HG02610 (cell line): ENCODE data around the gene TRPT1.

Experiments
- ATAC-seq: cut with Tn5 transposase; IDR thresholded peaks from one replicate; pipeline ENCODE4 v1.9.1; 2021; ENCODE audit warnings: mild to moderate bottlenecking, moderate library complexity; ENCODE audit not compliant: unreplicated experiment

The TRPT1 gene

GRCh38 chr11:64258946-64259532 lies 33.1 kb upstream of the TRPT1 start:
- ATAC-seq: no peak

GRCh38 chr11:64258356-64258755 lies 32.4 kb upstream of the TRPT1 start:
- ATAC-seq: no peak

DNA sequence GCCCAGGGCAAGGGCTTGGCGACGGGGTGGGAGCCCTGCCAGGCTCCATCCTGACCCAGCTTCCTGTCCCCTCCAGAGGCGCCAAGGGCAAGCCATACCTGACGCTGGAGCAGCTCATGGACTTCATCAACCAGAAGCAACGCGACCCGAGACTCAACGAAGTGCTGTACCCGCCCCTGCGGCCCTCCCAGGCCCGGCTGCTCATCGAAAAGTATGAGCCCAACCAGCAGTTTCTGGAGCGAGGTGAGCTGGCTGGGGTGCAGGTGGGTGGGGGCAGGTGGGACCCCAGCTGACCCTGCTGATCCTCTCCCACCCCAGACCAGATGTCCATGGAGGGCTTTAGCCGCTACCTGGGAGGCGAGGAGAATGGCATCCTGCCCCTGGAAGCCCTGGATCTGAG lies 30.3 kb upstream of the TRPT1 start:
- no peak for ATAC-seq

GRCh38 chr11:64255135-64256128 lies 29.4 kb upstream of the TRPT1 start:
- no peak for ATAC-seq

- no peak for ATAC-seq
These were observed 28.3 kb upstream of the TRPT1 start for GRCh38 chr11:64254326-64254725.

- no peak for ATAC-seq
These were observed 27.5 kb upstream of the TRPT1 start for GRCh38 chr11:64253481-64253880.

DNA sequence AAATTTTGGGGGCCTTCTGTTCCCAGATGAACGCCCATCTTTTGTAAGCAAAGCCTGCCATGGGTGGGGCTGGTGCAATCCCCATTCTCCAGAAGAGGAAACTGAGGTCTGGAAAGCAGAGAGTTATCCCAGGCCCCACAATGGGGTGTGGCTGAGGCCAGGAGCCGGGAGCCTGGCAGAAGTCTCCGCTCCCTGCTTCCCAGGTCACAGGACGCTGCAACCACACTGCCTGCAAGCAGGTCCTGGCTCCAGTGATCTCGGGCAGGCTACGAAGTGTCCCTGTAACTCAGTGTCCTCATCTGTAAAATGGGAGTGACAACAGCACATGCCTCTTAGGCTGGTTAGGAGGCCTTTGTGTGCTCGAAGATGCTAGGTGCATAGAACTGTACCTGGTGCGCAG lies 27.1 kb upstream of the TRPT1 start:
- no peak for ATAC-seq

DNA sequence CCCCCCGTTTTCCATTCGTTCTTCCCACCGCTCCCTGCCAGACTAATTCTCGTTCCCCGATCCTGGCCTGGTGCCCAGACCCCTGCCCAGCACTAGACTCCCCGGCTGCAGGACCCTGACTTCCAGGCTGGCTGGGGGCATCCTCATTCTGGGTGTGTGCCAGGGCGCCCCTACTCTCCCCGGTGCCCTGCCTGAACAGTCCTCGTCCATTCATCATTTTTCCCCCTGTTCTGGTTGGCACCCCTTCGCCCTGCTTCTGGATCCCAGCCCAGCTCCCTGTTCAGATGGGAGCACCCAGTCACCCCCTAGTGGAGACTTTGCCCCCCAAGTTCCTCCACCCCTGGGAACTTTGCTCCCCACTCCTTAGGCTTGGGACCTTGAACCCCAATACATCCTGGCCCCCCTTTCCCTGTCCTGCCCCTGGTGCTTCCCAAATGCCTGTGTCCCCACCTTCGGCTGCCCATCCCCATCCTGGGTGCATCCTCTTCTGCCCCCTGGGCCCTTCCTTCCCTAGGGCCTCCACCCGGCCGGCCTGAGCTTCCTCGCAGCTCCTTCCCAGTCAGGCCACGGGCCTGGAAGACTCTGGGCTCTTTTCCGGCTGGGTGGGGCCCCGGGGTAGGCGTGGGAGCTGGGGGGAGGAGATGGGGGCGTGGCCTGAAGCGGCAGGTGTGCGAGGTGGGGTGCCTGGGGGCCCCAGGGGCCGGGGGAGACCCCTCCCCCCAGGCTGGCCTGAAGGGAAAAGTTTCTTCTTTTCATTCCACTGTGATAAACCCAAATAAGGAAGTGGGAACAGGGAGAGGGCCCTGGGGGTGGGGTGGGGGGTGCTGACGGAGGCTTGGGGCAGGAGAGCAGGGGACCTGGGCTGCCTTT lies 26.3 kb upstream of the TRPT1 start:
- ATAC-seq: no peak

GRCh38 chr11:64251753-64252002 lies 25.7 kb upstream of the TRPT1 start:
- ATAC-seq: no peak

DNA sequence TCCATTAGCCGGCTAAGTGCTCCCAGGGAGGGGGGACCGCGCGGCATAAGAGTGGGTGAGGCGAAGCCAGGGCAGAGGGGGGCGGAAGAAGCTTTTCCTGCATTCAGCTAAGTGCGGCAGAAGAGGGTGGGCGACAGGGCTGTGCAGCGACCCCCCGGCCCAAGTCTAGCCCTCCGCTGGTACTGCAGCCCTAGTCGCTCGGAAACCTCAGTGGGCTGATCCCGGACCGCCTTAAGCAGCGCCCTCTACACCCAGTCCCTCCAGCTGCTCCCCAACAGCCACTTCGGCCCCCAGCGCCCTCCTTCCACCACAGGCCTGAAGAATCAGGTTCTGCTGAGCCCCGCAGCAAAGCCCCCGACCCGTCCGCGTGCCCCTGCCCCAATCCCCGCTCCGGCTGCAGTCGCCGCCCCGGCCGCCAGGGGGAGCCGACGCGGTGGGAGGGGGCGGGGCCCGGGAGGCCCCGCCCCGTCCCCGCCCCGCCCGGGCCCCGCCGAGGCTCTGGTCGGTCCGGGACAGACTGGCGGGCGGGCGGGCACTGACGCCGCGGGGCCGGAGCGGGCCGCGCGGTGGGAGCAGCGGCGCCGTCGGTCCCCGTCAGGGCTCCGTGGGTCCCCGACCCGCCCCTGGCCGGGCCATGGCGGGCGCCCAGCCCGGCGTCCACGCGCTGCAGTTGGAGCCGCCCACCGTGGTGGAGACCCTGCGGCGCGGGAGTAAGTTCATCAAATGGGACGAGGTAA lies 25.2 kb upstream of the TRPT1 start, which contains the start of gene PLCB3:
Gene PLCB3 (plus strand): TSS at position 515 of the 737 bp plus-strand sequence. CDS start 120 bp downstream, at position 635.
- no peak for ATAC-seq

DNA sequence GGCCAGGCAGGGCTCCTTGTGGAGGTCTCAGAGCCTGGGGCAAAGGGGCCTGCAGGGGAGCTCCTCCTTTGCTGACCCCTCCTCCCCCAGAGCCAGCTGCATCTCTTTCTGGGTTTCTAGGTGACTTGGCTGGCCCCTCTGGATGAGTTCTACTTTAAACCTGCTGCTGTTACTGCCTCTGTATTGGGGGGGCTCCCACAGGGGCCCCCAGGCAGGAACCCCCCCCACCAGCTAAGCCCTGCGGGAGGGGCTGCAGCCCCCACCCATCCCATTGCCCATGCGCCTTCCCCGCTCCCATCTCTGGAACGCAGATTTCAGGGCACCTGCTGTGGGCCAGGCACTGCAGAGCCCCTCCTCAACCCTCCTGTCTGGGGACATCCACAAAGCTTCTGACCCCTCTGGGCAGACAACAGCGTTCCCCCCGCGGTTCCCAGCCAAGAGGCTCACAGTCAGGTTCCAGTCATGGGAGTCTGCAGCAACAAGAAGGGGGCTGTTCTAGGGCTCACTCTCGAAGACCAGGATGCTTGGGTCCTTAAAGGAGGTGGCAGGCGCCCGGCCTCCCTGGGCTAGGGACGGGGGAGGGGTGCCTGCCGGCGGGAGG lies 24.5 kb upstream of the TRPT1 start:
- no peak for ATAC-seq

GRCh38 chr11:64249563-64250414 lies 23.8 kb upstream of the TRPT1 start:
- no peak for ATAC-seq

DNA sequence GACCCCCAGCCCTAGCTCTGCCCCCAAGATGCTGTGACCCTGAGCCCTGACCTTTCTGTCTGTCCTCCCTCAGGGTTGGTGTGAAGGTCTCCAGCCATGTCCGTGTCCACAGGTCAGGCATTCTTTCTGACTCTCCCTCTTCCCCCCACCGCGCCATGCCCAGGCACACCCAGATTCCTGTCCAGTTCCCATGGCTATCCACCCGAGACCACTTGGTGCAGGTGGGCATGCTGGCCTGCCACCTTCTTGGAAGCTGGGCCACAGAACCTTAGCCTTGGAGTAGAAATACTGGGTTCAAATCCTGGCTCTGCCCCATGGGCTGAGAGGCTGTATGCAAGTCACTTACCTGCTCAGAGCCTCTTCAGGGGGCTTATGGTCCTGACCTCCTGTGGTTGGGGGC lies 23.1 kb upstream of the TRPT1 start:
- ATAC-seq: no peak

DNA sequence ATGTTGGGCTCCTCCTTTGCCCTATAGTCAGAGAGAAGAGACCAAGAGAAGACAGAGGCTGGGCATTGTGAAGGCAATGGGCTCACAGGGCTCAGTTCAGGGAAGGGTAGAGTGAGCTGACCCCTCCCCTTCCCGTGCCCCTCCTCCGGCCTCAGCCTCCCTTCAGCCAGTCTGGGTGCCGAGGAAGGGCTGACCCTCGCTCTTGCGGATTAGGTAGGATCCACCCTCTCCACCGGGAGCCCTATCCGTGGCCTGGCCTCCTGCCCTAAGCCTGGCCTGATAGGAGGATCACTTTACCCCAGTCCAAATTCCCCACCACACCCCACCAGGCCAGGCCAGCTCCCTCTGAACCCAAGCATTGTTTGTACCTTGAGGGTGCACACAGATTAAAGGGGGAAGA lies 22.6 kb upstream of the TRPT1 start:
- ATAC-seq: no peak

DNA sequence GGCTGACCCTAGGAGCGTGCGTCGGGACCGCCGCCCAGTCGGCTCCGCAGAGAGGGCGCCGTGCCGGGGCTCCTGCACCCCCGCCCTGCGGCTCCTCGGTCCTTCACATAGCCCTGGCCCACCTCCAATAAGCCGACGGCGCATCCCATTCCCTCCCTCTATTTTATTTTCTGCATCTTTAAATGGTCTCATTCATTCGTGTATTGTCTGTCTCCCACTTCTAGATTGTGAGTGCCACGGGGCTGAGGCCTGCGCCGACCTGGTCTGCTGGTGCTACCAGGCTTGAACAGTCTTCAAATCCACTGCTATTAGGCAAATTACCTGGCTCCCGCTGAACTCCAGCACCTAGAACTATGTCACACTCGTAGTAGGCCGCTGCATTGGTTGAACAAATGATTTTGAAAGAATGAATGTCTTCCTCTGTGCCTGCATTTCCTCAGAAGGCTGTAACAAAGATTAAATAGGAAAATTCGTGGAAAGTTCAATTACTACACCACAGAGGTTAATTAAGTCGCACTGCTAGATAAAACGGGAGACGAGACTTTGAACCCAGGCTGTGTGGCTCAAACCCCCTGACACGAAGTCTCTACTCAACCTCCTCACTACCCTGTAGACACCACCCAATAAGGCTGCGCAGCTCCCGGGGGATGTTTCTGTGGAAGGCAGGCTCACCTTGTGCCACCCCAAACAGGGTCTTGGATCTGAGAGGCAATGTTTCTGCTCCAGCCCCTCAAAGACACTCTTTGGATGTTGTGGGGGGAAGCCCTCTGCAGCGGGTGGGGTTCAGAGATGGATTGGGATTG lies 21.9 kb upstream of the TRPT1 start:
- no peak for ATAC-seq

DNA sequence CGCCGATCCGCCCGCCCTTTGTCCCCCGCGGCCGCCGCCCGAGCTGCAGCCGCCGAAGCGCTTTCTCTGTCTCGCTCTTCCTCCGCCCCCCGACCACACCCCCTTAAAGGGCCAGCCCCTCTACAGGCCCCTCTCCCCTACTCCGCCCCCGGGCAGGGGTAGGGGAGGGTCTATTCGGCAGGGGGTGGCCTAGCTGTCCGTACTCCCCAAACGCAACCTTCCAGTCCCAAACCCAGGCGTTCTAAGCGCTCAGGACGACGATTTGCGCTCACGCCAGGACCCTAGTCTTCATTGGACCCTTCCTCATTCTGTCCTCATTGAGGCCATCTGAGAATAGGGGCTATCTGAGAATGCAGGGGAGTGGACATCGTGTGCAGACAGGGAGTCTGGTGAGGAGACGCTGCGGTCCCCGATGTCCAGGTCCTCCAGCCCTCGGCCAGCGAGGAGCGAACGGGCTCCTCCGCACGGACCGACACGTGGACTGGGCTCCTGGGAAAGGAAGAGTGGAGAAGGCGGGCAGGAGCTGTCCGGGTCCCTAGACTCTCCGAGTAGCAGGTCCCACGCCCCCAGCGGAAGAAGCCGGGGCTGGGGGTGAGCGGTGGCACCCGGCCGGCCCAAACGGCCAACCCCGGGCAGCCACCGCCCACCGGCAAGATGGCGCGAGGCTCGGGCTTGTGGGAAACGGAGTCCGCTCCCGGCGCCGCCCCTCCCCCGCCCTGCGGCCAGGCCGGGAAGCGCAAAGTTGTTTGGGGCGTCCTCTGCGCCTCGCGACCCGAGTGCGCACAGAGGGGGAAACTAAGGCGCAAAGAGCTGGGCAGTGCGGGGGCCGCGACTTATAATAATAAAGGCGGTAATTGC lies 21.1 kb upstream of the TRPT1 start, which contains the start of gene PPP1R14B:
Gene PPP1R14B (minus strand): TSS at position 73 of the 858 bp plus-strand sequence. CDS start 270 bp downstream, outside the sequence.
- ATAC-seq: peak; percentile 38

DNA sequence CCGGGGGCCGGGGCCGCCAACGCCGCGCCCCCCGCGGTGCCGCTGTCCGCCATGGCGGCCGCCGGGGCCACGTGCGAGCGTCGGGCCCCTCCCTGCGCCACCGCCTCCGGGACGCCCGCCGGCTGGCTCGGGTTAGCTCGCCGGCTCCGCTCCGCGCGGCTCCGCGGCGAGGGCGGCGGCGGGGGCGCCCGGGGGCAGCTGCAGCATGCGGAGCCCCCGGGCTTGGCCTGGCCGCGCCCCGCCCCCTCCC lies 20.6 kb upstream of the TRPT1 start:
- peak; percentile 11 for ATAC-seq
